8988T (cell line): ENCODE results near the gene SUGCT.

Source experiments
- DNase-seq: peaks from one replicate; pipeline ENCODE4 v3.0.0; 2011

Gene SUGCT

DNA sequence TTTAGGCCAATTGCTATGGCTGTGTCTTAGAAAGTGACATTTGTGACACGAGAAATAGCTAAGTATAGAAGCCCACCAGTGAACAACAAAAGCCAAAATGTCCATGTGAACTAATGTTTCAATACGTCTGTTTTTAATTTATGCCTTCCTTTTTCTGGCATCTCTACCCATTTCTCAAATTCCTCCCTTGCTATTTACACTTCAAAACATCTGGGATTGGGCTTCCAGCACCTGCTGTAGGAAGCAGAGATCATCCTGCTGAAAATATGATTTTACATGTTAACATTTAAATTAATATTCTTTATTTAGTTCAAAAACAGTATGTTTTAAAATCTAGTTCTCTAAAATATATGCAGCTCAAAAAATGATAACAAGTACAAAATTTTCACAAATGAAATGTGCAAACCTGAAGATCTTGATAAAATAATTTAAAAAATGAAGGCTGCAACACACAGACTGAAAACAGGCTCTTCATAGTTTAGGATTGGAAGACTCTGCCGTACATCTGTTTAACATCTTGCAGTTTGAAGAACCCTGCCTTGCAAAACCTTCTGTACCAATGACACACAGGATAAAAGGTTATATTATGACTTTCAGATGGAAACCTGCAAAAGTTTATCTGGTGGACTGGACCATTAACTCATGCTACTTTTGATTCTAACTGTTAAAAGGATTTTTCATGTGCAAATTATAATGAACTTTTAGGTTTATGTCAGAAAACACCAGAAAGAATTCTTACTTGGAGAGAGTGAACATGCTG is 408.4 kb downstream of the SUGCT start:
- no peak for DNase-seq

- DNase-seq = no peak
These were observed 409.5 kb downstream of the SUGCT start for GRCh38 chr7:40544221-40544723.

- no peak for DNase-seq
These were observed 410.1 kb downstream of the SUGCT start for GRCh38 chr7:40544871-40545303.

GRCh38 chr7:40545739-40546138 is 410.9 kb downstream of the SUGCT start:
- DNase-seq = no peak

DNA sequence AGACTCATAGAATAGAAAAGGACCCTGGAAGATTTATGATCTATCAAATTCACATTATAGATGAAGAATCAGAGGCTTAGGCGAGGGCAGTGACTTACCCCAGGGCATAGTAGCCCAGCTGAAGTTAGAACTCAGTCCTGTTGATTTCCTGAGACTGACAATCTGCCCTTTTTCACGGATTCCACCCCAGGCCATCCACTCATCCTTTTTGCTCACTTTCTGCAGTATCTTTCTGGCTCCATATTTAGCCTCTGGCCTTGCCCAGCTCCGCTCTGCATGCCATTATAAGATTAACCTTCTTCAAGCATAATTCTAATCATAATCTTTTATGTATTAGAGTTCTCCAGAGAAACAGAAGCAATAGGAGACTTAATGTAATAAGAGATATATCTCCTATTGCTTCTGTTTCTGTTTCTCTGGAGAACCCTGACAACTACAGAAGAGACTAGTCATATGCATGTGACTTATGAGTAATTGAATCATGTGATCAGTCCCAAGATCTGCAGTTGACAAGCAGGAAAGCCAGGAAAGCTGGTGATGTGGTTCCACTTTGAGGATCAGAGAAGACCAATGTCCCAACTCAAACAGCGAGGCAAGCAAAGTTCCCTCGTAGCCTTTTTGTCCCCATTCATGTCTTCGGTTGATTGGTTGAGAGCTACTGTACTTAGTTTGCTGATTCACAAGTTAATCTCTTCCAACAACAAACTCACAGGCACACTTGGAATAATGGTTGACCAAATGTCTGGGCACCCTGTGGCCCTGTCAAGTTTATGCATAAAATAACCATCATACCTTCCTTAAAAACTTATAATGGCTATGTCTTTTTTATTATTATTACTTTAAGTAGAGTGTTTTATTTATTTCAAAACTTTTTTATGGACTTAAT is 412.1 kb downstream of the SUGCT start:
- no peak for DNase-seq

- DNase-seq = no peak
These were observed 414.7 kb downstream of the SUGCT start for GRCh38 chr7:40549372-40550039.

DNA sequence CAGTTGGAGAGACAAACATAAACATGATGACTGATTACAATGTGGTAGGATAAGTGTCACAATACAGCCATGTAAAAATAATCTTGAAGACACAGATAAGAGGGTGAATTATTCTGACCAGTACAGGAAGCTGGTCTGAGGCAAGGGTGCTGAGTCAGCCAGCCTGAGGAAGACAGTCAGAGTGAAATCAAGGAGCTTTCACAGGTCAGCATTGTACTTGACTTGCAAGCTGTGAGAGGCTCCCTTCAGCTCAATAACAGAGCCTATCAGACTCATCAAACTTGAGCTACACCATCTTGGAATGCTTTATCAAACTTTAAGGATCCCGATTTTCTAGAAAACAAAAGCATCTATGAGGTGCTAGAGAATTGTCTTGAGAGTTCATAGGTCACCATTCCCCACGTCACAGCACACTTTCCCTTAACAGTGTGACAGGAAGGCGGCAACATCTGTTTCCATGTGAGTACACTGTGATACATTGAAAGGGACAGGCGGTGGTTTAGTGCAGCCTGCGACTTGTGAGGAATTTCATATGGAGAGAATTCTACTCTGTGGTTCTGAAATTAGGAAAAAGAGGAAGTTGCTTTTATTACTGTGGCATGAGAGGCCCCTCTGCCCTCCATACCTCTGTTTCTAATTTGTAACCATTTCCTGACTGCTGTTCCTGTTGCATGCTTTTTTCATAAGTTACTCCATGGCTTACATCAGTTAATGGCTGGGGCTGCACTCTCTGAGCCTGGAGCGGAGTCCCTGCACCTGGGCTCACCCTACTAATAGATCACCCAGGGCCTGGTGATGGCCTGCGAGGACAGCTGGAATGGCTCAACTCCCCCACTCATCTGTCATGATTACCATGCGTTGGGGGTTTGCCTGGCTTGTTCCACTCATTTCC is 417.1 kb downstream of the SUGCT start:
- no peak for DNase-seq

DNA sequence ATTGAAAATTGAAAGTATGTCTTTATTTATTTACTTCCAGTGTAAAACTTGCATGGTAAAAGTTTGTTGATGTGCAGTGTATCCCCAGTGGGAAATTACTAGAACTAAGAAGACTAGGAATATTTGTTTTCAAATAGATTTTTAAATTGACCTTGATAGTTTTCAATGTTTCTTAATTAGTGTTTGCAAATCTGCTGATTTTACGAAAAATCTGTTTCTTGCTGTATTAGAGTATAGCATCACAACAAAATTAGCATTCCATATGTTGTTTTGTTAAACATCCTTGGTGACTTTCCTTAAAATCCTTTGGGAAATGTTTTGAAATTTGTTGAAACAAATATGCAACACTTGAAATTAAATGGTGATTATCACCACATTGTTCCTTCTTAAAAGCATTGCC is 425.9 kb downstream of the SUGCT start:
- DNase-seq = no peak

GRCh38 chr7:40566879-40567278 is 432.1 kb downstream of the SUGCT start:
- no peak for DNase-seq

- DNase-seq = no peak
These were observed 434.5 kb downstream of the SUGCT start for GRCh38 chr7:40569326-40569725.

- no peak for DNase-seq
These were observed 435.4 kb downstream of the SUGCT start for GRCh38 chr7:40570223-40570622.

DNA sequence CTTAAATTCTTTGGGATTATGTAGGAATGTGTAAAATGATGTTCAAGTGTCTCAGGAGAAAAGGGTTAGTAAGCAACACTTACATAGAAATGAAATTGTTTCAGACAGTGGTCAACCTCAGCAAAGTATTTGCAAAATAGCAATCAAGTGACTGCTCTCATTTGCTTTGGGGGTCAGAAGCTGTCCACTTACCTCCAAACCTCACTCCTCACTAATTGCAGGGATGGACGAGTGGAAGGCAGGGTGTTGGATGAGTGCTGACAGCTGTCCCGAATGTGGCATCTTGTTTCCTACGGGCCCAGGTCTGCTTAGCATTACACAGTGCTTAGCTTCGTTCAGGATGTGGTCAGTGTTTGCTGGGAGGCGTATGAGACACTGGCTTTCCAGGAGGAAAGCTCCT is 437.0 kb downstream of the SUGCT start:
- no peak for DNase-seq

- DNase-seq = no peak
These were observed 438.1 kb downstream of the SUGCT start for GRCh38 chr7:40572810-40573465.

DNA sequence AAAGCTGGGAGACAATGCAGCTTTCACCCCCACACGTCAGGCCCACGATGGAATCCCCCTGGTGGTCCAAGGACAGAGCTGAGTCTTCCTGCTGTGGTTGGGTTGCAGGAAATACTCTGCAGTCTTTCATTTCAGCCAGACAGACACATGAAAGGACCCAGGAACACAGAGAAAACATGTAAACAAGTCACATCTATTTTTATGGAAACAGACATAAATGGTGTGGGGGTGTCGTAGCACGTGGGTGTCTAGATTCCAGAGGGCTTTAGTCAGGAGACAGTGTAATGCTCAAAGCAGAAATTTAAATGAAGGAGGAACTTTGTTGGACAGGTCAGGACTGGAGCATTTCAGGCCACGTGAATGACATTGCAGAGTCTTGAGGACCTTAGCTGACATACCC is 444.6 kb downstream of the SUGCT start:
- no peak for DNase-seq

GRCh38 chr7:40580776-40581175 is 446.0 kb downstream of the SUGCT start:
- no peak for DNase-seq

GRCh38 chr7:40582539-40582938 is 447.7 kb downstream of the SUGCT start:
- no peak for DNase-seq

DNA sequence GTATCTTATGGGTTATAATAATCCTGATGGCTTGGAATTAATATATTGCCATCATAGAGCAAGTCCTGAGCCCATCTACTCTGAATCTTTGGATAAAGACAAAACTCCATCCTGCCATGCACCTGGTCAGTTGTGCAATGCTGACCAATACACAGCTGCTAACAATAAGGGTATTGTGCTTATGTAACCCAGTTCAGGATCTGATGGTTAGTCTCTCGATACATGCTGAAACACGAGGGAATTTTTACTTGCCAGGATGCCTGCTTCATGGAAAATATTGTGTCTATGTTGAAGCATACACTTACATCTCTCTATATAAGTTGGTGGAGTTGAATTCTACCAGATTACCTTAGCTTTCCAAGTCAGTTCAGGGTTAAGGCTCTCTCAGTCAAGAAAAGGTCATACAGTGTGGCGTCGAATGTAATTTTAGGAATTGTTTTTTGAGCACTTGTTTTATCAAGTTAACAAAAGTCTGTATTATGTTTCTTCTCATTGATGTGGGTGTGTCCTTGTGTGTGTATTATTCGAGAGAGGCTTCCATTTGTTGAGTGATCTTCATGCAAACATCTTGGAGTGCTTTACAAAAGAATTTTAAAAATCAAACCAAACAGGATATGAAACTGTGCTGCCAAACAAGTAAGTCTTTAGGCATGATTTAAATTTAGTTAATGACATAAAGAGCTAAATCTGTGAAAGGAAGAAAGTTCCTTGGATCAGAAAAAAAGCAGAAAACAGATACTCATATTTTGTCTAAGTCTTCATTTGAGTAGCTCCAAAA is 449.1 kb downstream of the SUGCT start:
- no peak for DNase-seq

DNA sequence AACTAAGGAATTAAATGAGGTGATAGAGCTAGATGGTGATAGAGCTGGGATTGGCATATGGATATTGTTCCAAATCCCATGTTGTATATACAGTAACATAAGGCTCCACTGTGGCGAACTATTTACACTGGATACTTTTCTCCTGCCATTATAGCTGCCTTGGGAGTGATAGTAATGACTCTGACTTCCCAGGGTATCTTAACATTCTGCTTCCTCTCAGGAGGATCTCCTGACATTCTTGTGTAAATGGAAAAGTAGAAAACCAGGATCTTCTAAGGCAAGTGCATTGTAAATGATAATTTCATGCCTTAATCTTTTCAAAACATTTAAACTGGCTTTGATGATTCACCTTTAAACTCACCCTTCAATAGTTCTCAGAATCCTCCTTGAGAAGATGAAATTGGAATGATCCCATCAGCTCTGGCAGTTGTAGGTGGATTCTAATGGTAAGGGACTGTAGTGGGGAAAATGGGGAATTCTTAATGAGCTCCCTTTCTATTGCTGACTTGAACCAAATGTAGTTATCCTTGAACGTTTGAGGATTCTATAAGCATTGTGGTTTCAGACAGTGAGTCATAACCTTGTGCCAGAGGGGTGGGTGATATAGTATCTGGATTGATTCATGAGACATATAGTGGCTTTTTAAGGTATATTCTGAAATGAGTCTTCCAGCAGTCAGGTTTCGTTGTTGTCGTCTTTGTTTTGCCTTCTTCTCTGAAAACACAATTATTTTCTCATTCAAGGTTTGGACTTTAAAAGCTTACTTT is 450.0 kb downstream of the SUGCT start:
- no peak for DNase-seq

GRCh38 chr7:40586197-40586596 is 451.4 kb downstream of the SUGCT start:
- no peak for DNase-seq

DNA sequence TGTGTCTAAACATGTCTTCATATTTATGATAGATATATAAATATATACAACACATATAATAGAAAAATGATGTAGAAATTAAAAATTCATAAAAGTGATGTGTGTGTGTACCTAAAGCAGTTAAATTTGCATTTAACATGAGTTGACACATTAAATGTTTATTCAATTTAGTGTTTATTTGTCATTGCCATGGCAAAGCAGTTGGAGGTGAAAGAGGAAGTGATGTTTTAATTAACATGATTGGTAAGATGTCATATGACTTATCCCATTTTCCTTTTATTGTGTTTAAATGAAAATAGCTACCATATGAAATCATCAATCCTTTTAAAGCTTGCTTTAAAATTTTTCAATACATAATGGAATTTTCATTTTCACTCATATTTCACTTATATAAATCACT is 452.6 kb downstream of the SUGCT start:
- no peak for DNase-seq
